HG03159 (cell line): Measurements from ENCODE around the gene HS3ST3B1.
A peak's percentile ranks its signal among the peaks of the same experiment; 100 is the strongest.

Experiments used
- ATAC-seq: cut with Tn5 transposase; IDR thresholded peaks from one replicate; pipeline ENCODE4 v1.9.1; 2021; ENCODE audit warnings: mild to moderate bottlenecking, moderate library complexity; ENCODE audit not compliant: unreplicated experiment

The HS3ST3B1 gene

GRCh38 chr17:14320734-14321475 is 20.0 kb downstream of the HS3ST3B1 start:
- ATAC-seq: no peak

- ATAC-seq: no peak
Measured at GRCh38 chr17:14321476-14321949, 20.6 kb downstream of the HS3ST3B1 start.

DNA sequence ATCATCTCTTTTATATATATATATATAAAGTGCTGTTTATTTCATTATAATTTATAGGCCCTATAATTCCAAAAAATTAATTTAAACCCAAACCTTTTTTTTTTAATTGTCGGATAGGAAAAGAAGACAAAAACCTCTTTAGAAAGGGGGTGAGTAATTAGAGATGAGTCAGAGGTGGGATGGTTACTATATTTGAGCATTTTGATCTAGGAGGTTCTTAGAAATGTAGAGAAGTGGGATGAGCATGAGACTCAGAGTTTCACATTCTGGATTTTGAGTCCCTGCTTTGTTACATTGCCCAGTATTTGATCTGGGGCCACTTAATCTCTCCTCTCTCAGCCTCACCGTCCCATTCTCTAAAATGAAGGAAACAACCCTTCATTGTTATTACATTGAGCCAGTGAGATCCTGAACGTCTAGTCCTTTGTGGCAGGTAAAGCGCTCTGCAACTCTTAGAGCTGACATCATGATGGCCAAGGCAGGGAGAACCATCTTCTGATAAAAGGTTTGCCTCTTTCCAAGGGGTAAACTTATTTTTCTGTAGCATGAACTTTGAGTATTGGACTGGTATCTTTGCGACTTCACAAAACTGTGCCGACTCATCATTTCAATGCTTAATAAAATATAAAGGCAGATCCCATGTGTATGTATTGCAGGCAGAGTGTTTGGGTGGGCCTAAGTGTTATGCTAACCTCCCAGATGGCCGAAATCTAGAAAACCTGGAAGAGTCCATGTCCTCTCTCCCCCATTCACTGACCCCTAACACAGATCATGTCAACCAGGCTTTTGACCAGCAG is 21.3 kb downstream of the HS3ST3B1 start:
- ATAC-seq: no peak

DNA sequence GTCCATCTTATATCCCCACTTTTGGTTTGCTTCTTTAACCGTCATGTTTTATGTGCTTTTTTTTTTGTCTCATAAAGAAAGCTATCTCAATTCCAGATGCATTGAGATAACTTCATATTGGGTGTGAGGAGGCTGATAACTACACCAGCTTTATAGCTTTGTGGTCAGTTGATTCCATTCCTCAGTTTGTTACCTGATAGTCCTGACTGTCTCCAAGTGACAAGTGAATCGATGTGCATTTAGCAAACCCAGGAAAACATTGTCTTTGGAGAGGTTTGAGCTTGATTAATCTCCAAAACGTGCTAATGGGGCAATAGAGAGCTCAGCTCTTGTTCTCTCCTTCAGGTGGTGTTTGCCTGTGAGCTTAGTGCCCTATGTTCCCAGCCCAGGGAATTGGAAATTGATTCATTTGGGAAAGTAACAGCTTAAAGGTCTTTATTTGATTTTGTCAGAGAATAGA is 22.7 kb downstream of the HS3ST3B1 start:
- no peak for ATAC-seq

DNA sequence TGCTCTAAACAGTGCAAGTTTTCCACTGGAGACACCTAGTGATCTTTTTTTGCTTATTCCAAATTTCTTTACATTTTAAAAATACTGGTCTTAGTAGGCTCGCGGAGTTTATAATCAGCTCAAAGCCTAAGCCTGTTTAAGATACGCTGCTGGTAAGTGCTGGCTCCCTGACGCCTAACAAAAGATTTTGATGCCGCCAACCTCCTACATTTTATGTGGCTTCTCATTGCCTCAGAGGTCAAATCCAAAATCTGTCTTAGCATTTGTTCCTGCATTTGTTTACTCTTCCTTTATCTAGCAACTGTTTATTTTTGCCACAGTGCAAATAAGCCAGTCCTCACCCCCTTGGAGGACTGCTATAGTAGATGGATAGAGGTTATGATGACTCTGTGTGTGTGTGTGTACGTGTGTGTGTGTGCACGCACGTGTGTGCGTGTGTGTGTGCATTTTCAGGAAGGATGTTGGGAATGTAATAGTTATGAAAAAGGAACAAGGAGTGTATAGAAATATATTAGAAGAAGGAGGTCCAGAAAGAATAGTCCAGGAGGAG is 24.8 kb downstream of the HS3ST3B1 start:
- no peak for ATAC-seq

- ATAC-seq: no peak
Measured at GRCh38 chr17:14329900-14330491, 29.1 kb downstream of the HS3ST3B1 start.

GRCh38 chr17:14330492-14330962 is 29.6 kb downstream of the HS3ST3B1 start:
- no peak for ATAC-seq

DNA sequence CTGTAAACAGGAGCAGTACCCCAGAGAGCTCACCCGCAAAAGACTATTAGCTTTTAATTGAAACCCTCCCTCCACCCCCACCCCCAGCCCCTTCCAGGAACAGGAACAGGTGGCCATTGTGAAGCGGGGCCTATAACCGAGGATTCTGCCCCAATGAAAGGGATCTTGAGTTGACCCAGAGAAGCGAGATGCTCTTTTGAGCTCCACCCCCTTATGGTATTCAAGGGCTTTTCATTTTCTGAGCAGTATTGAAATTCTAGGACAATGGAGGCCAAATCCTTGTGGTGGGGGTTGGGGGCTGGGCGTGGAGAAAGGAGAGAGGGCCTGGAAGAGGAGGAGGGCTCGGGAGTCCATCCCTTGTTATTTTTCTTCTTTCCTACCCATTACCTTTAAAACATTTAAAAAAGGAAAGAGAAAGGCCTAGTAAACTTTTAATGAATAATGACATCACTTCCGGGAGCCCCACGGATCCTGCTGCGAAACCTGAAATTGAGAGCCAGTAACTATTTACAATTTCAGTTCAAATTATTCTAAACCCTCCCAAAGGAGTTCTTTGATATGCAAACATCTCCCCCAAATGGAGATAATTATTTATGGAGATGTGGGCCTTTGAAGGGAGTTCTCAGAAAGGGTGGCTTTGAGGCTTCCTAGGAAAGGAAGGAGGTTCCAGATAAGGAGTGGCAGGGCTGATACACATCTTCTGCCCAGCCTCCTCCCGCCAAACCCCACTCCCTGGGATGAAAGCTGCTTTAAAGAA is 30.5 kb downstream of the HS3ST3B1 start:
- ATAC-seq: no peak

GRCh38 chr17:14331982-14332298 is 31.1 kb downstream of the HS3ST3B1 start:
- no peak for ATAC-seq

DNA sequence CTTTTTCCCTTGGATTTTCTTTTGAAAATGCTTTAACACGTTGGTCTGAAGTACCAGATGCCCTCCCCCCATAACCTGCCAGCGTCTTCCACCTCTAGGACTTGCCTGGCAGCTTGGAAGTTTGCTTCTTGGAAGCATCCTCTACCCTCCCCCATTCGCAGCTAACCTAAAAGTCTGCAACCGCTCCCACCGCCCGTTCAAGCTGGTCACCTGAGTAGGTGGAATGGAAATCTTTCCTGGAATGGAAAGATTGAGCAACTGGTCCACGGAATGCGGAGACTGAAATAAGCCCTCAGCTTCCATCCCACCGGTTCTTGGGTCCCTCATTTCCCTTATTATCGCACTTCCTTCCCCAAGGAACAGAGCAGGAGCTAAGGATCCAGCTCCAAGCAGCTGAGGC is 31.4 kb downstream of the HS3ST3B1 start:
- no peak for ATAC-seq

- ATAC-seq: no peak
Measured at GRCh38 chr17:14333506-14333905, 32.6 kb downstream of the HS3ST3B1 start.

DNA sequence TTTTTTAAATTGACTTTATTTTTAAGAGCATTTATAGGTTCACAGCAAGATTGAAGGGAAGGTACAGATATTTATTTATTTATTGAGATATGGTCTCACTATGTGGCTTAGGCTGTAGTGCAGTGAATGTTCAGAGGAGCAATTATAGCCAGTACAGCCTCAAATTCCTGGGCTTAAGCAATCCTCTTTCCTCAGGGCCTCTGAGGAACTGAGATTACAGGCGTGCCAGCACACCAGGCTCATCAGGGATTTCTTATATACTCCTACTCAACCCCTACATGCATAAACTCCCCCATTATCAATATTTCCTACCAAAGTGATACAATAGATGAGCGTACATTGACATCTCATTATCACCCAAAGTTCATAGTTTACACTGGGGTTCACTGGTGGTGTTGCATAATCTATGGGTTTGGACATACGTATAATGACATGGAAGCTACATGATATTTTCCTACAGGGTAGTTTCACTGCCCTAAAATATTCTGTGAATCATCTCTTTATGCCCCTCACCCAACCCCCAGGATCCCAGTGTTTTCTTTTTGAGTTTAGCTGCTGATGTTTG is 33.5 kb downstream of the HS3ST3B1 start:
- ATAC-seq: no peak

- no peak for ATAC-seq
Measured at GRCh38 chr17:14334919-14335318, 34.0 kb downstream of the HS3ST3B1 start.

DNA sequence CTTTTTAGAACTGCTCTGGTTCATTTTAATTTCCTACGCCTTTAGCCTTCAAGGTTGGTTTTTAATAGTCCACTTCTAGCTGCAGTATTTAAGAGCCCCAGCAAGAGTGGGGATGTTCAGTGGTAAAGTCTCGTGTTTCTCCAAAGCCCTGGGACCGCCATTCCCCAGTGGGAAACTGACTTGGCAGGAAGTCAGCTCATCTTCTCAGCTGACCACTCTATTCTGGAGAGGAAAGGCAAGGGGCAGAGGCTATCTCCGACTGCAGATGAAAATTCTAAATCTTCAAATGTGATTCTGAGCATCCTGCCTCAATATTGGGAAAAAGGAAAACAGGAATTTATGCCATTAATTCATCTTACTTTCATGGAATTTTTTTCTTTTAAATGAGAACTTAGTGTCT is 35.5 kb downstream of the HS3ST3B1 start:
- ATAC-seq: no peak

DNA sequence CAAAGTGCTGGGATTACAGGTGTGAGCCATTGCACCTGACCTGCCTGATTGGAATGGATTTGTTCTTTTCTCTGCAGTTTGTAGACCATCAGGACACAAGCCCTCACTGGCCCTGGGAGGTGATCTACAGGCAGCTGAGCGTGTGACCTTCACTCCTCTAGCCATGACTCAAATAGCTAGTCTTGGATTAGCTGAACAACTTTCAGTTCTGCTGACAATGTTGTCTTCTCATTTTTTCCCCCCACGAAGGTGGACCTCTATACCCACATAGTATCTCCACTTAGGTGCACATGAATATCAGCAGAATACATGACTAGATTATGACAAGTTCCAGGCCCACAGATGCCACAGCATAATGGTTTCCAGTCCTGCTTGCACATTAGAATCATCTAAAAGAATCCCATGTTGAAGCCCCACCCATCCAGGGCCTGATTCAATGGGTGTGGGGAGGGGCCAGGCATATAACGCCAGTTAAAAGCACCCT is 36.8 kb downstream of the HS3ST3B1 start:
- peak; percentile 93 for ATAC-seq

- no peak for ATAC-seq
Measured at GRCh38 chr17:14340857-14341754, 40.2 kb downstream of the HS3ST3B1 start.

DNA sequence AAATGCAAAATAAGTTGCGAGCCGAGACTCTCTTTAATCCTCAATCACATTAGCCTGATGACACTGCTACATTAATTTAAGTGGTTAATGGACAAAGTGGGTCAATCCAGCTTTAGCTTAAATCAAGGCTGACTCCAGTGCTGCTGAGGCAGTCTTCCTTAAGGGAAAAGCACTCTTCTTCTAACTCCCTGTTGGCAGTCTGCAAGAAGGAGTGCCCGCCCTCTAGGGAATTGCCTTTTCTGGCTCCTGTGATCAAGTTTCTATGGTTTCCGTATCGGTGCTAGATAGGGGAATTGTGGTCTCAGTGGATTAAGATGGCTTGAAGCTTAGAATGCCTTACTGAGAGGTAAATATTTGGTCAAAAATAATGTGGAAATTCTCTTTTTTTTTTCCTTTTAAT is 41.0 kb downstream of the HS3ST3B1 start:
- ATAC-seq: no peak

GRCh38 chr17:14346801-14347200 is 45.9 kb downstream of the HS3ST3B1 start:
- ATAC-seq: no peak

DNA sequence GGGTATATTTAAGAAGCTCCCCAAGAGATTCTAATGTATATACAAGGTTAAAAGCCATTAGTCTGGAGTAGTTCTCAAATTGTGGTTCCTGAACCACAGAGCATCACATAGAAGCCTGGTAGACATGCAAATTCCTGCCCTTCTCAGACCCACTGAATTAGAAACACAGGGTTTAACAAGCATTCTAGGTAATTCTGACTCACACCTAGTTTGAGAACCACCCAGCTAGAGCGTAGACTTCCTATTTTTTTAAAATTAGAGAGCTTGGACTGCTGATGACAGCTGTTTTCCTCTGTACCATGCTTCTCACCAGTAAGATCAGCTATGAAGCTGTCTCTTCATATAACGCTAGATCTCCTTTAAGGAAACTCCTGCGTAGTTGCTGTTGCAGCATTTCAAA is 50.6 kb downstream of the HS3ST3B1 start:
- peak; percentile 95 for ATAC-seq
